SU-DHL-6 (cell line): ENCODE measurements around the gene PRDM15.

Source experiments
- H2AFZ ChIP-seq: fragments of 200-600 bp; sonication (generic); 2 replicates; pipeline ENCODE4 v1.6.1; 2014; ENCODE audit warnings: low read depth, mild to moderate bottlenecking, moderate library complexity, mixed read lengths, antibody characterized with exemption, low read length; ENCODE audit not compliant: severe bottlenecking
- H3F3A ChIP-seq: fragments of 200-600 bp; shearing (Covaris generic); 2 replicates; pipeline ENCODE4 v1.6.0; 2016; ENCODE audit warnings: antibody characterized with exemption, mild to moderate bottlenecking; ENCODE audit not compliant: insufficient read depth
- H3K27ac ChIP-seq: fragments of 200-600 bp; sonication (generic); 2 replicates; pipeline ENCODE4 v1.5.1; 2016; ENCODE audit warnings: low read depth, mild to moderate bottlenecking, low read length, moderate library complexity, mixed read lengths
- H3K27me3 ChIP-seq: fragments of 200-600 bp; sonication (generic), shearing (Covaris generic); 2 replicates; pipeline ENCODE4 v1.6.0; 2014; ENCODE audit warnings: mild to moderate bottlenecking, low read length
- H3K36me3 ChIP-seq: fragments of 200-600 bp; sonication (generic); 2 replicates; pipeline ENCODE4 v1.6.1; 2014; ENCODE audit warnings: mild to moderate bottlenecking, low read length, mixed read lengths
- H3K4me2 ChIP-seq: fragments of 300-600, 200-600 bp; shearing (Covaris generic), sonication (generic); 2 replicates; pipeline ENCODE4 v1.6.0; 2014; ENCODE audit warnings: low read length, low read depth, mild to moderate bottlenecking; ENCODE audit not compliant: poor library complexity, severe bottlenecking
- H3K4me3 ChIP-seq: fragments of 200-600 bp; sonication (generic); 2 replicates; pipeline ENCODE4 v1.5.1; 2014; ENCODE audit warnings: antibody characterized with exemption, low read length, mild to moderate bottlenecking, mixed read lengths; ENCODE audit not compliant: insufficient read depth, poor library complexity, severe bottlenecking
- H3K79me2 ChIP-seq: fragments of 200-600 bp; sonication (generic); 2 replicates; pipeline ENCODE4 v1.6.1; 2014; ENCODE audit warnings: mild to moderate bottlenecking, low read length, moderate library complexity; ENCODE audit not compliant: insufficient read depth
- H3K9ac ChIP-seq: fragments of 200-600 bp; sonication (generic); 2 replicates; pipeline ENCODE4 v1.7.0; 2014; ENCODE audit warnings: mild to moderate bottlenecking, low read length
- H3K9me2 ChIP-seq: fragments of 200-600 bp; sonication (generic); replicated peaks from 2 replicates; pipeline ENCODE4 v1.6.1; 2014; ENCODE audit warnings: low read length; ENCODE audit not compliant: insufficient read depth
- H3K9me3 ChIP-seq: fragments of 200-600 bp; sonication (generic); 2 replicates; pipeline ENCODE4 v1.6.1; 2014; ENCODE audit warnings: low read length, mixed read lengths; ENCODE audit not compliant: insufficient read depth
- H4K20me1 ChIP-seq: fragments of 200-600 bp; sonication (generic); 2 replicates; pipeline ENCODE4 v1.6.1; 2014; ENCODE audit warnings: low read depth, mild to moderate bottlenecking, antibody characterized with exemption, low read length, moderate library complexity, mixed read lengths
- EZH2phosphoT487 ChIP-seq: fragments of 200-600 bp; sonication (generic), shearing (Covaris generic); conservative IDR thresholded peaks from 2 replicates; pipeline ENCODE4 v1.6.1; 2018; ENCODE audit warnings: mild to moderate bottlenecking, antibody characterized with exemption, low read length, moderate library complexity, mixed read lengths
- TF ChIP-seq, protein P1 (sequence below): fragments of 200-600 bp; sonication (generic); IDR thresholded peaks from one replicate; pipeline ENCODE4 v1.5.1; 2017; ENCODE audit warnings: antibody characterized with exemption, mild to moderate bottlenecking, low read length, moderate library complexity; ENCODE audit not compliant: insufficient read depth, poor library complexity, severe bottlenecking

Gene PRDM15, protein sequence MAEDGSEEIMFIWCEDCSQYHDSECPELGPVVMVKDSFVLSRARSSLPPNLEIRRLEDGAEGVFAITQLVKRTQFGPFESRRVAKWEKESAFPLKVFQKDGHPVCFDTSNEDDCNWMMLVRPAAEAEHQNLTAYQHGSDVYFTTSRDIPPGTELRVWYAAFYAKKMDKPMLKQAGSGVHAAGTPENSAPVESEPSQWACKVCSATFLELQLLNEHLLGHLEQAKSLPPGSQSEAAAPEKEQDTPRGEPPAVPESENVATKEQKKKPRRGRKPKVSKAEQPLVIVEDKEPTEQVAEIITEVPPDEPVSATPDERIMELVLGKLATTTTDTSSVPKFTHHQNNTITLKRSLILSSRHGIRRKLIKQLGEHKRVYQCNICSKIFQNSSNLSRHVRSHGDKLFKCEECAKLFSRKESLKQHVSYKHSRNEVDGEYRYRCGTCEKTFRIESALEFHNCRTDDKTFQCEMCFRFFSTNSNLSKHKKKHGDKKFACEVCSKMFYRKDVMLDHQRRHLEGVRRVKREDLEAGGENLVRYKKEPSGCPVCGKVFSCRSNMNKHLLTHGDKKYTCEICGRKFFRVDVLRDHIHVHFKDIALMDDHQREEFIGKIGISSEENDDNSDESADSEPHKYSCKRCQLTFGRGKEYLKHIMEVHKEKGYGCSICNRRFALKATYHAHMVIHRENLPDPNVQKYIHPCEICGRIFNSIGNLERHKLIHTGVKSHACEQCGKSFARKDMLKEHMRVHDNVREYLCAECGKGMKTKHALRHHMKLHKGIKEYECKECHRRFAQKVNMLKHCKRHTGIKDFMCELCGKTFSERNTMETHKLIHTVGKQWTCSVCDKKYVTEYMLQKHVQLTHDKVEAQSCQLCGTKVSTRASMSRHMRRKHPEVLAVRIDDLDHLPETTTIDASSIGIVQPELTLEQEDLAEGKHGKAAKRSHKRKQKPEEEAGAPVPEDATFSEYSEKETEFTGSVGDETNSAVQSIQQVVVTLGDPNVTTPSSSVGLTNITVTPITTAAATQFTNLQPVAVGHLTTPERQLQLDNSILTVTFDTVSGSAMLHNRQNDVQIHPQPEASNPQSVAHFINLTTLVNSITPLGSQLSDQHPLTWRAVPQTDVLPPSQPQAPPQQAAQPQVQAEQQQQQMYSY

DNA sequence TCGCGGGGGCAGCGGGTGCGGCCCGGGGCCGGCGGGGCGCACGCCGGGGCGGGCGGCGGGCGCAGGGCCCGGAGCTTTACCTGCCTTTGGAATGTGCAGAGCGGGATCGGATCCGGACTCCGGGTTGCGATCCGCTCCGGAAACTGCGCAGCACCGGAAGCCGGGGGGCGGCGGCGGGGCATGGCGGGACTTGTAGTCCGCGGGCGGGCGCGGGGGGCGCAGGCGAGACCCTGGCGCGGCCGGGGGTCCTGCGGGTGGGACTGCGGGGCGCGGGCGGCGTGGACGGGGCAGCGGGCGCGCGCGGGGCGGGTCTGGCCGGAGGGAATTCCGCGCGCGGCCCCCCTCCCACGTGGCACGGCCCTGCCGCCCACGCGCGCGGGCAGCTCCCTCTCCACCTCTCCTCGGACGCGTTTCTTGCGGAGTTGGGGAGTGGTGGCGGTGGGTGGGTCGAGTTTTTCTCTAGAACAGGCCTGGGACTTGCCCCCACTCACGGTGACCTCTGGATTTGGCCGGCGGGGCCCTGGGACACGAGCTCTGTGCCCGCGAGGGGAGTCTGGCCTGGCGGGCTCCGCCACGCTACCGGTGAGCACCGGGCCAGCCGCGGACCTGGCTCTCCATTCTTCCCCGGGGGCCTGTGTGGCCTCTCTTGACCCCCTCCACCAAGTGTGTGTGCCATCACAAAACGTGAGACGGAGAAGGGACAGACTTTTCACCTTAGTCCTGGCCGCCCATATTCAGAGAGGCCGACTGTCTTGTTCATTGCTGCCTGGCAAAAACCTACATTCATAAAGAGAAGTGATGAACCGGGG is at the start of gene PRDM15:
Gene PRDM15, minus strand, starts transcription at position 155 of the 809 bp plus-strand sequence. CDS start 18,981 bp downstream, outside the sequence.
- no peaks in the 10 kb centered on the region for H3K9me2 ChIP-seq
- no peaks in the 10 kb centered on the region for H3K9me3 ChIP-seq
- H3F3A ChIP-seq = peaks cover 53% of the 10 kb centered on the region
- H4K20me1 ChIP-seq = no peaks in the 10 kb centered on the region
- no peaks in the 10 kb centered on the region for H3K27me3 ChIP-seq
- TF ChIP-seq EZH2phosphoT487 = no peak
- TF ChIP-seq, protein P1, sequence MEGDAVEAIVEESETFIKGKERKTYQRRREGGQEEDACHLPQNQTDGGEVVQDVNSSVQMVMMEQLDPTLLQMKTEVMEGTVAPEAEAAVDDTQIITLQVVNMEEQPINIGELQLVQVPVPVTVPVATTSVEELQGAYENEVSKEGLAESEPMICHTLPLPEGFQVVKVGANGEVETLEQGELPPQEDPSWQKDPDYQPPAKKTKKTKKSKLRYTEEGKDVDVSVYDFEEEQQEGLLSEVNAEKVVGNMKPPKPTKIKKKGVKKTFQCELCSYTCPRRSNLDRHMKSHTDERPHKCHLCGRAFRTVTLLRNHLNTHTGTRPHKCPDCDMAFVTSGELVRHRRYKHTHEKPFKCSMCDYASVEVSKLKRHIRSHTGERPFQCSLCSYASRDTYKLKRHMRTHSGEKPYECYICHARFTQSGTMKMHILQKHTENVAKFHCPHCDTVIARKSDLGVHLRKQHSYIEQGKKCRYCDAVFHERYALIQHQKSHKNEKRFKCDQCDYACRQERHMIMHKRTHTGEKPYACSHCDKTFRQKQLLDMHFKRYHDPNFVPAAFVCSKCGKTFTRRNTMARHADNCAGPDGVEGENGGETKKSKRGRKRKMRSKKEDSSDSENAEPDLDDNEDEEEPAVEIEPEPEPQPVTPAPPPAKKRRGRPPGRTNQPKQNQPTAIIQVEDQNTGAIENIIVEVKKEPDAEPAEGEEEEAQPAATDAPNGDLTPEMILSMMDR = no peak
- peak within 1 kb of the TSS; percentile 88 for H3K4me3 ChIP-seq
- H3K79me2 ChIP-seq = peaks cover 21% of the 10 kb centered on the region; the same call in 1 of the 2 replicates
- no peaks in the 10 kb centered on the region for H3K36me3 ChIP-seq
- H3K9ac ChIP-seq = peak within 1 kb of the TSS; percentile 97
- H2AFZ ChIP-seq = peak within 1 kb of the TSS; percentile 96
- peak within 1 kb of the TSS; percentile 97 for H3K27ac ChIP-seq
- H3K4me2 ChIP-seq = peak within 1 kb of the TSS; percentile 94

DNA sequence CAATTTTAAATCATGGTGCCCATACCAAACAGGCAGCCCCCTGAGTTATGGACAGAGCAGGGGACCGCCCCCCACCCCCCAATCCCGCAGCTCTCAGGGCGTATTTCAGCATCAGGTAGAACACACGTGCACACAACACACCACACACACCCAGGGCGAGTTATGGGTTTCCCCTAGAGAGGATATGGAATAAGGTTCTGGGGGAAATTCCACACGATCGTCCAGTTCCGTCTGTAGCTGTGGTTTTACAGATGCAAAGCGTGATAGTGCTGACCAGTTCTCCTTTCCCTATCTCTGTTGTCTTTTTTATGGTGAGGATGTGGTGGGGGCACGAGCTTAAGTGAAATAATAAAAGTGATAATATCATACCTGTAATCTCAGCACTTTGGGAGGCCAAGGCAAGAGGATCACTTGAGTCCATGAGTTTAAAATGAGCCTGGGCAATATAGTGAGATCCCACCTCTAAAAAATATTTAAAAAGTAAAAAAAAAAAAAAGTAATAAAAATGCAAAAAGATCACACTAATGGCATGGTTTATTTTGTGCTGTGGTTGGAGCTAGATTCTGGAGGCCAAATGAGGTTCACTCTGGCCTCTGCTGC is 49.6 kb upstream of the PRDM15 start:
- H3K9me3 ChIP-seq = no peaks in the 10 kb centered on the region
- H3F3A ChIP-seq = no peaks in the 10 kb centered on the region
- H3K9me2 ChIP-seq = no peaks in the 10 kb centered on the region
- no peak overlapping the region for H3K4me3 ChIP-seq
- TF ChIP-seq, protein P1 = no peak
- no peak for TF ChIP-seq EZH2phosphoT487
- no peaks in the 10 kb centered on the region for H3K27me3 ChIP-seq
- H3K9ac ChIP-seq = no peak overlapping the region
- no peaks in the 10 kb centered on the region for H3K79me2 ChIP-seq
- H3K27ac ChIP-seq = no peak overlapping the region
- H3K36me3 ChIP-seq = no peaks in the 10 kb centered on the region
- H3K4me2 ChIP-seq = peak overlapping the region; percentile 9
- no peaks in the 10 kb centered on the region for H4K20me1 ChIP-seq
- peak overlapping the region; percentile 10 for H2AFZ ChIP-seq
